Right lung (tissue), 10 donors: ENCODE data around the gene C18orf54. TPM values are rescaled to one million over a fixed set of nuclear protein-coding genes. Genes with fewer than 3 reads are reported as not detected.
"Not testable (repeated sequence)": the region's sequence is repeated elsewhere in the genome, so short reads cannot be mapped to it uniquely, and the experiment has no call there.

Source experiments
- DNase-seq, 2 donors: peaks; one replicate each; pipeline ENCODE4 v3.0.0-alpha.2; 2013
- long read RNA-seq, 8 donors: transcript quantifications; one replicate each; lab custom pipeline, GENCODE V29; 2026
- polyA plus RNA-seq, 5 donors: library from polyadenylated mRNA; unstranded; fragments of 120-200 nt; gene quantifications; one replicate each; pipeline versions ENCODE4 v1.2.1 to v1.2.3, GENCODE V29; 2013; ENCODE audit warnings: inconsistent platforms in 1 of 5, low replicate concordance in 1 of 5; ENCODE audit not compliant: insufficient read length in 5 of 5, insufficient read depth in 1 of 5

Gene C18orf54
- polyA plus RNA-seq: 10 to 100 TPM; 10.0 to 18.4 (median 14.4) TPM
- long read RNA-seq, donor 1, partial matches to known transcripts: 5 of 5 reads
- long read RNA-seq, donor 1, other reads (novel, unspliced or antisense): 0 of 5 reads
- long read RNA-seq, donor 2, partial matches to known transcripts: 0 of 1 reads
- long read RNA-seq, donor 2, other reads (novel, unspliced or antisense): 0 of 1 reads
- long read RNA-seq, donor 3: 0 reads
- long read RNA-seq, donor 4, full-length matches to known transcripts: 1 of 1 reads
- long read RNA-seq, donor 4, partial matches to known transcripts: 0 of 1 reads
- long read RNA-seq, donor 4, other reads (novel, unspliced or antisense): 0 of 1 reads
- long read RNA-seq, donor 5, full-length matches to known transcripts: 2 of 25 reads
- long read RNA-seq, donor 5, partial matches to known transcripts: 23 of 25 reads
- long read RNA-seq, donor 5, other reads (novel, unspliced or antisense): 0 of 25 reads
- long read RNA-seq, donor 6, full-length matches to known transcripts: 2 of 2 reads
- long read RNA-seq, donor 6, partial matches to known transcripts: 0 of 2 reads
- long read RNA-seq, donor 6, other reads (novel, unspliced or antisense): 0 of 2 reads
- long read RNA-seq, donor 7, partial matches to known transcripts: 8 of 8 reads
- long read RNA-seq, donor 7, other reads (novel, unspliced or antisense): 0 of 8 reads
- long read RNA-seq, donor 8: 0 reads

DNA sequence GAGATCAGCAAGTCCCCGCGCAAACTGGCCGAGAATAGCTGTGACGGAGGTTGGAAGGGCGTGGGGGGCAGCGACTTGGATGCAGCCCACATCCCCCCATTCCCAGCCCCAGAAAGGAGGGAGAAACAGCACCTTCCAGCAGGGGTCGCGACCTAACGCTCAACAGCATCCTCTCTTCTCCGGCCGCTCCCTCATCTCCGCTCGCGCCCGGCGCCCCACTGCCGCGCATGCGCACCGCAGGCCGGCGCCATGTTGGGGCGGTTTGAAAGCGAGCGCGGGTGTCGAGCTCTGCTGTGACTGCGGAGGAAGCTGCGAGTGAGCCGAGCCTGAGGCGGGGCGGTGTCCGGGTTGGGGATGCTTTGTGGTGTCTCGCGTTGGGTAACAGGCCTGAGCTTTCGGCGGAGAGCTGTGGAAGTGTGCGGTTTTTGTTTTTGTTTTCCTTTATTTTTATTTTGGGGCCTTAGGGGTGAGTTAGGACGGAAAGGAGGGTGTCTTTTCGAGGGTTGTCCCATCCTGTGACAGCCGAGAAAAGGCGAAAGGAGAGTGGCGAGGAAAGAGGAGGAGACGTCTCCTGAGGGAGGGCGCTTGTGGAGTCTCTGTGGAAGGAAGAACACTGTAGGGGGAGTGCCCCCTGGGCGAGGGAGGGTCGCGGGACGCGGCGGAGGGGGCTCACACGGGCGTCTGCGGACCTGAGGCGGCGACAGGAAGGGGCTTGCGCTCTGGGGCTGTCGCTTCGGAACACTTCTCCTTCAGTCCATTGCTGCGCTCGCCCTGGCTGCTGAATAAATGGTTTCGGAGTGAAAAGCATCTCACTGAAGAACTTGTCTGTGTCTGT, at the start of gene C18orf54, which contains the start of gene STARD6:
Gene C18orf54, plus strand, starts transcription at position 247 of the 835 bp plus-strand sequence. CDS start 2,667 bp downstream, outside the sequence.
Gene STARD6, minus strand, starts transcription at position 199 of the 835 bp plus-strand sequence. CDS start 3,285 bp downstream, outside the sequence.
- DNase-seq: peak; percentile 91

DNA sequence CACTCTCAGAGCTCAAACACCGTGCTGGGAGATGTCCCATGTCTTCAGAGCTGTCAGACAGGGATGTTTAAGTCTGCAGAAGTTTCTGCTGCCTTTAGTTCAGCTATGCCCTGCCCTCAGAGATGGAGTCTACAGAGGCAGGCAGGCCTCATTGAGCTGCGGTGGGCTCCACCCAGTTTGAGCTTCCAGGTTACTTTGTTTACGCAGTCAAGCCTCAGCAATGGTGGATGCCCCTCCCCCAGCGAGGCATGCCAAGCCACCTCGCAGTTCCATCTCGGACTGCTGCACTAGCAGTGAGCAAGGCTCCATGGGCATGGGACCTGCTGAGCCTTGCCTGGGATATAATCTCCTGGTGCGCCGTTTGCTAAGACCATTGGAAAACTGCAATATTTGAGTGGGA, 48.1 kb upstream of the C18orf54 start:
- DNase-seq: not testable (repeated sequence)

DNA sequence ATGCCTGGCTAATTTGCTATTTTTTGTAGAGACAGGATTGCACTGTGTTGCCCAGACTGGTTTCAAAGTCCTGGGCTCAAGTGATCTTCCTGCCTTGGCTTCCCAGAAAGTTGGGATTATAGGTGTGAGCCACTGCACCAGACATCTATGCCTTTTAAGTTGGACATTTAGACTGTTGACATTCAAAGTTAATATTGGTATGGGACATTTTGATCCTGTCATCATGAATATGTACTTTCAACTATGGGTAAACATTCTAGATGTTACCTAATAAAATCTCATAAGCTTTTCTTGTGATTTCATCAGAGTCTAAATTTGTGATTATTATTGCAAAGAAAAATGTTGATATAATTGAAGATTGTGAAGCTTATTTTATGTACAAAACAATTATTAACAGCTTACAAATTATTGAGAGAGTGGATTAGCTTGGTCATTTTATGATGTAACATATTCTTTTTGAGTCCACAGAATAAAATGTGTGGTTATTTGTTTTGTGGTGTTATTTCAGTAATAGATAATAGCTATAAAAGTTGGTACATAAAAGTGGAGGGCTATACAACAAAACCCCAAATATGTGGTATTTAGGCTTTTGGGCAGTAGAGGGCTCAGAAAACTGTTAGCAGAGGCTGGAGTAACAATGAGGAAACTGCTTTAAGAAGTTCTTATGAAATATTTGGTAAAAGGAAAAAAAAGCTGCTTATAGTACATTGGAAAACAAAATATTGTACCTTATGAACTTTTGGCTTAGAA, 41.5 kb upstream of the C18orf54 start:
- DNase-seq: no peak

DNA sequence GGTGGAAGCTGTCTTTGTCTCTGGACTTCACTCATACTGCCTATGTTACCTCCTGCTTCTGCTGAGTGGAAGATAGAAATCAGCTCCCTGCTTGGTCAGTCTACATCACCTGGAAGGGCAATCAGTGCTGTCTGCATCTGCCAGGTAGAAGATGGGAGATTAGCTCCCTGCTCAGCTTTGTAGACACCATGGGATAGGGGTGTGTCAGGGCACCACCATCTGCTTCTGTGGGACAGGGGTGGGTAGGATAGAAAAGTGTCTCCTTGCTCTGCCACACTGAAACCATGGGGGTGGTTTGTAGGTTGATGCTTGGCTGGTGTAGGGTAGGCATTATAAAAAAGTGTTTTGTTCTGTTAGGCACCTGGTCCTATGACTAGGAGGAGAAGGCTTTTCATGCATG, 34.1 kb upstream of the C18orf54 start:
- DNase-seq: no peak

DNA sequence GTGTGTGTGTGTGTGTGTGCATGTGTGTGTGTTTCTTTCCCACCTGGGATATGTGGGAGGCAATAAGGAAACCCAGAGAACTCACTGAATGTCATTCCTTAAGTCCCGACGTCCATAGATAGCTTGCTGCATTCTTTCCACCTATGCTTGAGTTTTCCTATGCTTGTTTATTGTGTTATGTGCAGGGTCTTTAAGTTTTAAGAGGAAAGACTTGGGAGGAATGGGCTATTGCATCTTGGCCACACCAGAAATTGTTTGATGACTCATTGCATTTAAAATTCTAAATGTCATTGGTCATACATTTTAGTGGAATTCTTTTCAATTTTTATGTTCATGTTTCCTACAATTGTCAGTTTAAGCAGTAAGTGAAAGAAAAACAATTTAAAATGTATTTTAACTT, 33.7 kb upstream of the C18orf54 start:
- DNase-seq: no peak

DNA sequence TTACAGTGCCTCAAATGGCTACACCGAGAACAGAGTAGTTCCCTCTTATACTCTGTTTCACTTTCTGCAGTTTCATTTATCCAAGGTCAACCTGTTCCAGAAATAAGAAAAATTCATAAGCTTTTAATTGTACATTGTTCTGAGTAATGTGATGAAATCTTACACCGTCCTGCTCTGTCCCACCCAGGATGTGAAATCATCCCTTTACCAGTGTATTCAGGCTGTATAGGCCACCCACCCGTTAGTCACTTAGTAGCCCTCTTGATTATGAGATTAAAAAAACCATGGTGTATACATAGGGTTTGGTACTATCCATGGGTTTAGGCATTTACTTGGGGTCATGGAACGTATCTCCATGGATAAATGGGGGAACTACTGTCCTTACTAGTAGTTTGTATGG, 29.9 kb upstream of the C18orf54 start:
- DNase-seq: no peak

DNA sequence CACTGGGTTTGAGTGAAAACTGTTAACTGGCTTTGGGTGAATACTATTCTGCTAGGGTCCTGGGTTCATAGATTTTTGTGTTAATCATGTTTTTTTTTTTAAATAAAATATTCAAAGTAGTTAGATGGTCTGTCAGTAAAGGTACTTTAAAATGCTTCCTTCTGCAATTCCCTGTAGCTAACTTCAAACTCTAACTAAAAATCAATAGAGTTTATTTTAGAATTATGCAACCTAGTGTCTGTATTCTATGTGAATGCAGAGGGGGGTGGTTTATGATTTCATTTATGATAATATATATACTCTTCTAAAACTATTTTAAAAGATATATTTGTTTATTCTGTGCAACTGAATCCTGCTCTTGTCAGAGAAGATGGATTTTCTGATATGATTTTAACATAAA, 27.9 kb upstream of the C18orf54 start:
- no peak for DNase-seq

DNA sequence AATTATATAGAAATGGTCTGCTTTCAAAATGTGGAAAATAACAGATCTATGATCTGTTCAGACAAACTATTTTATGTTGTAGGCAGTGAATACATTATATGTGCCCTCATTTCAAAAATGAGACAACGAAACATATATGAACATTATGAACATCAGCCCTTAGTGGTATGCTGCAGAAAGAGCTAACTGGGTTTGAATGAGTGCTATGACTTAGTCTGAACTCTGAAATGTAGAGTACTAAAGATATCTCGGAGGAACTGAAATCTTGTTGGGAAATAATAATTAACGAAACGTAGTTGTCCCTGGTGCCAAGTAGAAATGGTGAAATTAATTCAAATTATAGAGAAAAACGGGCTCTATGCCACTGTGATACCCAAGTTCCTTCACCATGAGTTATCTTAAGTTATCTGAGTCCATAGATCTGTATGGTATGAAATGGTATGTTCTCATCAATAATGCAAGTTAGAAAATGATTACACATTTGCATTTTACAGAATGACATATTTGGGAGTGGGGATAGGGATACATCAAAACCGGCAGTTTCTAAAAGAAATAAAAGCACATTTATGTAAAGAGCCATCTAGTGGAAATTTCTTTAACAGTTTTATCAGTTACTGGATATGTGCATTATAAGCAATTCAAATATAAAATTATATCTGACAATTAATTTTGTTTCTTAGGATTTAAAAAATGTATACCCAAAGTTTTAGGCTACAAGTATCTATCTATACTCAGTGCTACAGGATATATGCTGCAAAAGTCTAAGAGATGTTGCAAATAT, 26.7 kb upstream of the C18orf54 start:
- DNase-seq: no peak

DNA sequence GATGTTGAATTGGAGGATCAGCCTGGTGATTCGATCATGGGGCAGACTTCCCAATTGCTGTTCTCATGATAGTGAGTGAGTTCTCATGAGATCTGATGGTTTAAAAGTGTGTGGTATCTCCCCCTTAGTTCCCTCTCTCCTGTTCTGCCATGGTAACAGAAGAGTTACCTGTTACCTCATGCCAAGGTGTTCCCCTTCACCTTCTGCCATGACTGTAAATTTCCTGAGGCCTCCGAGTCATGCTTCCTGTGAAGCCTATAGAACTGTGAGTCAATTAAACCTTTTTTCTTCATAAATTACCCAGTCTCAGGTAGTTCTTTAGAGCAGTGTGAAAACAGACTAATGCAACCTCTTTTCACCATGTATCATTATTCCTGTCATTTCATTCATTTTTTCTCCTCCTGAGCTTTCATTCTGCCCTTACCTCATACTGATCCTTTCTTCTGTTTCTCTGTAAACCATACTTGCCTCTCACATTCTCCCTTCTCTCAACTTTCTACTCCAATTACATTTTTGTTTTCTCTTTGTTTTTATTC, 22.0 kb upstream of the C18orf54 start:
- no peak for DNase-seq

DNA sequence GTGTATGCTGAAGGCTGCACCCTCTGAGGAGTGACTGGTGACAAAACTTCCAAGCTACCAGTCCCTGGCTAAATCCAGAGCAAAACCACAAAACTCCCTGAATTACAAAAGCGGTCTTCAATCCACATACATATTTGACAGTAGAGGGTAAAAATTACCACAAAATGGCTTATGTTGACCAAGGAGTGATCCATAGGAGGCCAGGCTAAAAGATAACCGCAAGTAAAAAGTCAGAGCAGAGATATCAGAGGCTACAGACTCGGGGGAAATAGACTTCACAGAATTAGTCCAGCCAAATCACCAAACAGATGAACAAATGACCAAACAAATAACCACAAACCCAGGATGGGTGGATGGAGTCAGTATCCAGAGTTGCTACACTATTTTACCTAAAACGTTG, 19.5 kb upstream of the C18orf54 start:
- no peak for DNase-seq

DNA sequence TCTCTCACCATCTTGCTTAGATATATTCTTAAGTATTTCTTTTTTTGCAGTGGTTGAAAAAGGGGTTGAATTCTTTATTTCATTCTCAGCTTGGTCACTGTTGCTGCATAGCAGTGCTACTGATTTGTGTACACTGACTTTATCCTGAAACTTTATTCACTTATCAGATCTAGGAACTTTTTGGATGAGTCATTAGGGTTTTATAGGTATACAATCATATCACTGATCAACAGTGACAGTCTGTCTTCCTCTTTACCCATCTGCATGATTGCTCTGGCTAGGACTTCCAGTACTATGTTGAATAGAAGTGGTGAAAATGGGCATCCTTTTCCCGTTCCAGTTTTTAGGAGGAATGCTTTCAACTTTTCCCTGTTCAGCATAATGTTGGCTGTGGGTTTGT, 6.5 kb upstream of the C18orf54 start:
- DNase-seq: no peak

DNA sequence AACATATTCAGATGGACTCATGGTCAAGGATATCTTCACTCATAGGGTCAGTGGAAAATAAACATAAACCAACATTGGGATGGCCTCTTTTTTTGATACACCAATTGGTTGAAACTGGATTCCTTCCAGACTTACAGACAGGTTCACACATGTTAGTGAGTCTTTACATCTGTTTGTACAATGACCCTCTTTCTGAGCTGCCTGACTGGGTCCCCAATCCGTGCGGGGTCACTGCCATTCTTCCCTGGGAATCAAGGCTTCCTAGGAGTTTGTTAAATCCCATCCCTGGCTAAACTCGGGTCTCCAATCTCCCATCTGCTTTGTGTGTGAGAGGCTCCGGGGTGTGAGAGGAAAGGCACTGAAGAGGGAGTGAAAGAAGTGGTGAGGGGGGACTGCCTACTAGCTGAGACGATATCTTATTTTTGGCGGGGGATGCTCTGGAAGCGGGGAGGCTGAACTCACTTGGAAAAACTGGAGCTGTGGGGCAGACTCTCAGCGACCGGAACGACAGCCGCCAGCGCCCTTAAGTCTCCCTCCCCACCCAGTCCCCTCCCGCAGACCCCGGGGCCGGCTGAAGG, 535 bp upstream of the C18orf54 start:
- peak in 1 of 2 donors; percentile 41 for DNase-seq

DNA sequence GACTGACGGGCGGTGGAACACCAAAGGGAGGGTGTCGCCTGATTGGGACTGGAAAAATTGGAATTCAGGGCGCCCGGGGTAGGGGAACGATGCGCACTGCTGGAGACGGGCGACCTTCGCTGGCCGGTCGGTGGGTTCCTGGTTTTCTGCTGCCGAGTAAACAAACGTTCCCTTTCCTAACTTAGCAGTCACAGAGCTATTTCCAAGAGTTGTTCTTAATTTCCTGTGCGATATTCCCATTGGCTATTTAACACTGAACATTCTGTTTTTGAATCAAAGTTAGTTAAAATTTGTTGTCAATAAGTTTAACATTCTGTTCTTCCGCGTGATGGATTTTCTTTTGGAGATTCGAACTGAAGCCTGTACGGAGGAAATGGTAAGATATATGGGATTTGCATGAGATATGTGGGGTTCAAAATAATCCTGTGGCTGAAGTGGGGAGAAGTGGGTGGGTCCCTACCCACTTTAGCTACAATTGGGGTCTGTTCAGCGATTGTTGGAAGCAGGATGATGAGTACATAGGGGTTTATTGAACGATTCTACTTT, 862 bp downstream of the C18orf54 start:
- DNase-seq: peak in 1 of 2 donors; percentile 33

DNA sequence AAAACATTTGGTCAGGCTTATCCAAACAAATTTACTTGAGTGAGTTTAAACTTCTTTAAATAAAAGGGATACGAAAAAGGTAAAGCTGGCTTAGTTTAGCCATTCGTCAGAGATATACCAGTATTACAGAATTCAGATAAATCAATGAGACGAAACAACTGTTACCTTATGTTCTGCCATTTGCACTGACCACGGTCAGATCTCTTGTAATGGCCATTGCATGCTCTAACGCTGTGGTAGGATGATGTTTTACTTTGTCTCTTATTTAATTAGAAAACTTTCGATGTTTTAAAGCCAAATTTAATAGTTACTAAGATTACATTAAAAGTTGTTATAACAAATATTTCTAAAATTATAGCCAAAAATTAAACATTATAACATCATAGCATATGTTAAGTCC, 1.5 kb downstream of the C18orf54 start:
- peak in 1 of 2 donors; percentile 14 for DNase-seq

DNA sequence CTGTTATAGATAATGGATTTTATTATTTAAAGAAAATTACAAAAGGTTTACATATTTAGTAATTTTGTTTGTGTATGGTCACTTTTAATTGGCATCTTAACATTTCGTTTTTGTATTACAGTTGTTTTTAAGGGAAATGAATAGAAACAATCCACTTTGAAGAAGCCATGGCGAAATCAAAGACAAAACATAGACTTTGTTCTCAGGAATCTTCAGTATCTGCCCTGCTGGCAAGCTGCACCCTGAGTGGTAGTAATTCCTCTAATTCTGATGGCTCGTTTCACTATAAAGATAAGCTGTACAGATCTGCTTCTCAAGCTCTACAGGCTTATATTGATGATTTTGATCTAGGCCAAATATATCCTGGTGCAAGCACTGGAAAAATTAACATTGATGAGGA, 2.7 kb downstream of the C18orf54 start:
- DNase-seq: no peak

DNA sequence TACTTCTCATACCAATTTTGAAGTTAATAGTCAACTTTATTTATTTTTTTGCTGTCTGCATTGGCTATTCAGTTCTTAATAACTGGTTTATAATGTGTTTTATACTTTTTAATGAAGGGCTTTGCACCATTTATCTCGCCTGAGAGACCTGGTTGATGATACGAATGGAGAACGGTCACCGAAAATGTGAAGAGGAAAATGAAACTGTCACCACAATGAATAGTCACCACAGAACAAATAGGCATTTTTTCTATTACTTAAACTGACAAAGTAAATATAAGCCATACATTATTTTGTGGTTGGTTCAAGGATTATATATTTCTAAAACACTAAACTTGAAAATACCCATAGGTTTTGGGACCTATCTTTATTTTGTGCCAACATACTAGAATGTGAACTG, 20.4 kb downstream of the C18orf54 start:
- no peak for DNase-seq

DNA sequence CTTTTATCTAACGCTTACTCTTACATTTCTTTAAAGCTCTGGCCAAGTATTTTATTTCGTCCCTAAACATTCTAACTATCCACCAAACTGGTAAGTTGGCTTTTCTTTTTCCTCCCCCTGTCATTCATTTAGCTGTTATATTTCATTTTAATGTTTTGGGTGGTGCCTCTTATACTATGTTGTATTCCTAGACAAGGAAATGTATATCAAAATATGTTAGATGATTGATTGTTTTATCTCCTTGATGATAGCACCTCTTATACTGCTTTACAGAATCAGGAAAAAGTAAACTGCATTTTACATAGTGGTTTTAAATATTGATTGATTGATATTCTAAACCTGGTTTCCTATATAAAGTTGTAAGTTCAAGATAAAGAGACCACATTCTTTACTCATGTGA, 23.9 kb downstream of the C18orf54 start:
- no peak for DNase-seq

DNA sequence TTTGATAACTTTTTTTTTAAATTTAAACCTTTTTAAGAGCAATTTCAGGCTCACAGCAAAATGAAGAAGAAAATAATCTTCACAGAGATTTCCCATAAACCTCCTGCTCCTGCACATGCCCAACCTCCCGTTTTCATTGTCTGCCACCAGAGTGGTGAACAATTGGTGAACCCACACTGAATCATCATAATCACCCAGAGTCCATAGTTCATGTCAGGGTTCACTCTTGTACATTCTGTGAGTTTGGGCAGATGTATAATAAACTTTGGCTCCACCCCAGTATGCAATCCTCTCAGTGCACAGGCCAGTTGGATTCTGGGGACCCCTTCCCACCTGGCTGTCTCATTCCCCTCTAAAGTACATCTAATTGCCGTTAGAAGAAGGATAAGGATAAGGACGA, 24.4 kb downstream of the C18orf54 start:
- DNase-seq: no peak

DNA sequence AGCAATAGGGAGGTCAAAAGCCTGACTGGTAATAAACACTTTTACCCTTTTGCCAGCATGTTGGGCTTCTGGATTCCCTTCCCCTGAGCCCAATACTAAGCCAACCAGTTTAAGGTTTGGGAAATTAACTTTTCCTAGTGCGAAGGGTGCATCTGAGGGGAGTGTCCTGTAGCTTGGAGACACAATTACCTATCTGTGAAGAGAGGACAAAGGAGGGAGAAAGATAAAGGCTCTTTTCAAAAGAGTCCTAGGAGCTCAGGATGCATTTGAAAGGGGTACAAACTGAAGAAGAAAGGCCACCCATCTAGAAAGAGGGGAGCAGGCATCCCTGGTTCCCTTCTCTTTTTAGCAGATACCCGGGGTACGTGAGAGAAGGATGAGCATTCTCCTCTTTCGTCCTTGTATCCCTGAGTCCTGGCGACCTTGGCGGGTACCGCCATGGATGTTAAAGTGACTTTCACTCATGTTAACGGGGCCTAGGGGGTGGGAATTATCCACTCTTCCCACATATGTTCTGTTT, 25.1 kb downstream of the C18orf54 start:
- DNase-seq: no peak
